Neural cell (in vitro differentiated cells): ENCODE results near the gene CATSPER1.

Source experiments
- TAF1 ChIP-seq: IDR thresholded peaks from 2 replicates; pipeline ENCODE4 v1.6.1; 2012; ENCODE audit warnings: low read depth
- TF ChIP-seq, protein P1 (sequence below): fragments of 450-650 bp; IDR thresholded peaks from 2 replicates; pipeline ENCODE4 v1.5.1; 2014; ENCODE audit warnings: antibody characterized with exemption, mild to moderate bottlenecking, moderate library complexity; ENCODE audit not compliant: poor library complexity, severe bottlenecking

- TF ChIP-seq, protein P1, sequence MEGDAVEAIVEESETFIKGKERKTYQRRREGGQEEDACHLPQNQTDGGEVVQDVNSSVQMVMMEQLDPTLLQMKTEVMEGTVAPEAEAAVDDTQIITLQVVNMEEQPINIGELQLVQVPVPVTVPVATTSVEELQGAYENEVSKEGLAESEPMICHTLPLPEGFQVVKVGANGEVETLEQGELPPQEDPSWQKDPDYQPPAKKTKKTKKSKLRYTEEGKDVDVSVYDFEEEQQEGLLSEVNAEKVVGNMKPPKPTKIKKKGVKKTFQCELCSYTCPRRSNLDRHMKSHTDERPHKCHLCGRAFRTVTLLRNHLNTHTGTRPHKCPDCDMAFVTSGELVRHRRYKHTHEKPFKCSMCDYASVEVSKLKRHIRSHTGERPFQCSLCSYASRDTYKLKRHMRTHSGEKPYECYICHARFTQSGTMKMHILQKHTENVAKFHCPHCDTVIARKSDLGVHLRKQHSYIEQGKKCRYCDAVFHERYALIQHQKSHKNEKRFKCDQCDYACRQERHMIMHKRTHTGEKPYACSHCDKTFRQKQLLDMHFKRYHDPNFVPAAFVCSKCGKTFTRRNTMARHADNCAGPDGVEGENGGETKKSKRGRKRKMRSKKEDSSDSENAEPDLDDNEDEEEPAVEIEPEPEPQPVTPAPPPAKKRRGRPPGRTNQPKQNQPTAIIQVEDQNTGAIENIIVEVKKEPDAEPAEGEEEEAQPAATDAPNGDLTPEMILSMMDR = no peak
- TF ChIP-seq TAF1 = no peak
Measured at GRCh38 chr11:65978391-65979238, 47.7 kb downstream of the CATSPER1 start.
